ENCODE results near the gene STOM. TPM values are rescaled to one million over a fixed set of nuclear protein-coding genes. Genes with fewer than 3 reads are reported as not detected.

STOM gene
- polyA plus RNA-seq, 1 of the 3 experiments (the other 2 are of a cell fraction), result 40.5 TPM

- Histone ChIP-seq H3K9ac (no peak overlapping the region), H3K4me2 (no peak overlapping the region), H3K9me2 (no peaks in the 10 kb centered on the region), H3K27me3 (ENCODE audit: insufficient read depth) (no peaks in the 10 kb centered on the region), H3K4me3 (ENCODE audit: low read depth in 2 of 2, low read length in 1 of 2) (no peak overlapping the region), H3K9me3 (no peaks in the 10 kb centered on the region), H3K4me1 (ENCODE audit: control insufficient read depth in 1 of 2, insufficient read depth in 2 of 2, low read depth in 1 of 2, low read length in 1 of 2) (peaks cover 26 to 35% of the 10 kb centered on the region in 2 experiments; a peak in 3 of 4 replicates), H4K20me1 (ENCODE audit: insufficient read depth) (no peaks in the 10 kb centered on the region), H3F3A (replicated peaks; ENCODE audit: insufficient read depth) (peaks cover 26% of the 10 kb centered on the region), H3K36me3 (replicated peaks in 1 of 2; ENCODE audit: control insufficient read depth in 1 of 2, insufficient read depth in 2 of 2, low read length in 1 of 2) (peaks cover 36 to 37% of the 10 kb centered on the region in 2 experiments), H2AFZ (ENCODE audit: low read depth) (no peak overlapping the region), H3K27ac (ENCODE audit: low read depth in 2 of 2, low read length in 1 of 2) (no peak overlapping the region), H3K79me2 (ENCODE audit: insufficient read depth) (no peaks in the 10 kb centered on the region)
- POLR2A ChIA-PET, result no interaction called here
- 85% methylated on average over 8 of the region's 8 CpGs for WGBS (ENCODE audit: low lambda C conversion rate)
- DNase-seq, result no peak
- no peak for TF ChIP-seq YY1 (IDR thresholded peaks at IDR 0.05; ENCODE audit: low read depth)
- TF ChIP-seq FOSL2 (IDR thresholded peaks at IDR 0.05; ENCODE audit: borderline replicate concordance, low read depth), result no peak
- TF ChIP-seq MXI1 (IDR thresholded peaks at IDR 0.05; ENCODE audit: low read depth, low read length), result no peak
- TF ChIP-seq USF1 (IDR thresholded peaks at IDR 0.05; ENCODE audit: borderline replicate concordance, low read depth), result no peak
- CTCF ChIA-PET, result interaction anchor here (1.3 to 4.0 kb wide), 3 partner anchors 9 to 51 kb away, joined by 3 to 19 read pairs (median 16); no protein-coding TSS in a partner anchor
These were observed 21.0 kb downstream of the STOM start for GRCh38 chr9:121349009-121349408.

- ChIA-PET POLR2A (no interaction called here), CTCF (interaction anchor here (1.0 to 4.0 kb wide), 6 partner anchors 9 to 135 kb away, joined by 3 to 19 read pairs (median 3); no protein-coding TSS in a partner anchor)
- Histone ChIP-seq H3K4me2 (no peak overlapping the region), H3K9me3 (no peaks in the 10 kb centered on the region), H3K9me2 (no peaks in the 10 kb centered on the region), H3K4me3 (ENCODE audit: low read depth in 2 of 2, low read length in 1 of 2) (no peak overlapping the region), H2AFZ (ENCODE audit: low read depth) (no peak overlapping the region), H3K27me3 (ENCODE audit: insufficient read depth) (no peaks in the 10 kb centered on the region), H3F3A (replicated peaks; ENCODE audit: insufficient read depth) (peaks cover 26% of the 10 kb centered on the region), H3K4me1 (ENCODE audit: control insufficient read depth in 1 of 2, insufficient read depth in 2 of 2, low read depth in 1 of 2, low read length in 1 of 2) (peaks cover 28 to 35% of the 10 kb centered on the region in 2 experiments; a peak in 3 of 4 replicates), H3K36me3 (replicated peaks in 1 of 2; ENCODE audit: control insufficient read depth in 1 of 2, insufficient read depth in 2 of 2, low read length in 1 of 2) (peaks cover 34 to 39% of the 10 kb centered on the region in 2 experiments), H4K20me1 (ENCODE audit: insufficient read depth) (no peaks in the 10 kb centered on the region), H3K9ac (no peak overlapping the region), H3K27ac (ENCODE audit: low read depth in 2 of 2, low read length in 1 of 2) (no peak overlapping the region), H3K79me2 (ENCODE audit: insufficient read depth) (no peaks in the 10 kb centered on the region)
- no peak for DNase-seq
- TF ChIP-seq NFIC (IDR thresholded peaks at IDR 0.05; ENCODE audit: borderline replicate concordance), result no peak
- no peak for TF ChIP-seq TAF1 (IDR thresholded peaks at IDR 0.05; ENCODE audit: borderline replicate concordance, low read depth, low read length)
- TF ChIP-seq SIN3A (IDR thresholded peaks at IDR 0.05; ENCODE audit: borderline replicate concordance, low read depth, low read length), result no peak
- TF ChIP-seq NRF1 (IDR thresholded peaks at IDR 0.05; ENCODE audit: low read depth, low read length), result no peak
- no peak for TF ChIP-seq MXI1 (IDR thresholded peaks at IDR 0.05; ENCODE audit: low read depth, low read length)
- no peak for TF ChIP-seq RXRA (IDR thresholded peaks at IDR 0.05; ENCODE audit: borderline replicate concordance, low read depth)
- no peak for TF ChIP-seq MAX (IDR thresholded peaks at IDR 0.05; ENCODE audit: low read depth)
- no peak for TF ChIP-seq CTCF (IDR thresholded peaks at IDR 0.05)
- TF ChIP-seq GABPA (IDR thresholded peaks at IDR 0.05; ENCODE audit: low read depth), result no peak
- TF ChIP-seq FOXM1 (IDR thresholded peaks at IDR 0.05; ENCODE audit: low read depth), result no peak
- no peak for TF ChIP-seq REST (IDR thresholded peaks at IDR 0.05; ENCODE audit: low read depth, low read length)
- no peak for TF ChIP-seq CHD2 (IDR thresholded peaks at IDR 0.05; ENCODE audit: low read length, partially characterized antibody)
- TF ChIP-seq ELF1 (IDR thresholded peaks at IDR 0.05), result no peak
- 98% methylated on average over 3 of the region's 3 CpGs for WGBS (ENCODE audit: low lambda C conversion rate)
These were observed 21.8 kb downstream of the STOM start for GRCh38 chr9:121348221-121348620.
